OCI-LY3 (cell line): ENCODE data around the gene CDKN1C.

ENCODE experiments used
- CTCF ChIP-seq: fragments of 200-600, 300-600 bp; sonication (generic); IDR thresholded peaks from 2 replicates; pipeline ENCODE4 v1.5.1; 2014; ENCODE audit warnings: antibody characterized with exemption, low read length, low read depth
- EZH2phosphoT487 ChIP-seq: fragments of 200-600 bp; shearing (Covaris generic); IDR thresholded peaks from 2 replicates; pipeline ENCODE4 v1.6.1; 2018; ENCODE audit warnings: antibody characterized with exemption, mixed run types, low read depth

GRCh38 chr11:2877474-2877873, 8.1 kb downstream of the CDKN1C start:
- no peak for TF ChIP-seq CTCF
- TF ChIP-seq EZH2phosphoT487, result no peak
